H1 (cell line): ENCODE results near the gene COX6A2. TPM values are rescaled to one million over a fixed set of nuclear protein-coding genes. Genes with fewer than 3 reads are reported as not detected.

Source experiments
- CTCF ChIA-PET: fragments of 300-600 bp; sonication (Branson Sonifier 250); formaldehyde crosslinking; loops from one replicate; lab custom pipeline; 2021; ENCODE audit not compliant: partially characterized antibody; lab: Charles Lee
- POLR2A ChIA-PET: fragments of 300-600 bp; sonication (Branson Sonifier 250); formaldehyde crosslinking; loops from one replicate; lab custom pipeline; 2021; ENCODE audit warnings: inconsistent platforms; ENCODE audit not compliant: partially characterized antibody; lab: Charles Lee
- DNase-seq, 2 experiments: peaks; one replicate each; pipeline versions ENCODE4 v3.0.0 to v3.0.0-alpha.2; 2010 to 2022; ENCODE audit warnings: low spot score in 2 of 2, low read depth in 1 of 2, mixed read lengths in 1 of 2
- FAIRE-seq: peaks from 2 replicates; lab custom pipeline; 2011; peaks lifted over from hg19 to GRCh38; lab: Jason Lieb, UNC
- H2AFZ ChIP-seq: 2 replicates; pipeline ENCODE4 v1.8.1; 2012; ENCODE audit warnings: low read length, inconsistent platforms
- H2AK5ac ChIP-seq: 2 replicates; pipeline ENCODE4 v1.6.1; 2013; ENCODE audit warnings: low read depth, low read length
- H2BK120ac ChIP-seq: replicated peaks from 2 replicates; pipeline ENCODE3; 2013; ENCODE audit warnings: low read depth, low read length, inconsistent platforms
- H2BK12ac ChIP-seq: 2 replicates; pipeline ENCODE4 v1.6.1; 2013; ENCODE audit warnings: low read depth, low read length
- H2BK15ac ChIP-seq: 2 replicates; pipeline ENCODE4 v1.6.1; 2013; ENCODE audit warnings: low read length
- H2BK20ac ChIP-seq: 2 replicates; pipeline ENCODE4 v1.6.1; 2013; ENCODE audit warnings: low read length
- H2BK5ac ChIP-seq: 2 replicates; pipeline ENCODE4 v1.6.1; 2013; ENCODE audit warnings: low read depth, low read length
- H3K14ac ChIP-seq: 2 replicates; pipeline ENCODE4 v1.6.1; 2013; ENCODE audit warnings: inconsistent platforms; ENCODE audit not compliant: insufficient read length
- H3K18ac ChIP-seq: 2 replicates; pipeline ENCODE4 v1.6.1; 2013; ENCODE audit warnings: low read length; ENCODE audit errors: extremely low read depth
- H3K23ac ChIP-seq: 2 replicates; pipeline ENCODE4 v1.6.1; 2013; ENCODE audit warnings: inconsistent platforms; ENCODE audit not compliant: insufficient read length
- H3K23me2 ChIP-seq: 2 replicates; pipeline ENCODE4 v1.6.1; 2013; ENCODE audit warnings: low read depth, low read length
- H3K27ac ChIP-seq: 2 replicates; pipeline ENCODE4 v1.6.1; 2011; ENCODE audit warnings: low read depth, low read length, inconsistent platforms
- H3K27me3 ChIP-seq, 4 experiments: replicated peaks in 1 of 4; 1 replicate in 1 of 4; 2 replicates in 3 of 4; pipeline versions ENCODE4 v1.6.1 to v1.8.1; 2011 to 2013; ENCODE audit warnings: low read length in 3 of 4, mild to moderate bottlenecking in 3 of 4, inconsistent platforms in 2 of 4, mixed read lengths in 2 of 4, moderate library complexity in 1 of 4; ENCODE audit not compliant: control insufficient read depth in 3 of 4, insufficient read depth in 3 of 4; ENCODE audit errors: extremely low read depth in 1 of 4
- H3K36me3 ChIP-seq, 4 experiments: 2 replicates each; pipeline versions ENCODE4 v1.6.1 to v1.8.1; 2011 to 2013; ENCODE audit warnings: mild to moderate bottlenecking in 4 of 4, low read length in 3 of 4, moderate library complexity in 2 of 4, control low read depth in 1 of 4, inconsistent platforms in 1 of 4; ENCODE audit not compliant: insufficient read depth in 4 of 4, control insufficient read depth in 2 of 4
- H3K4ac ChIP-seq: replicated peaks from 2 replicates; pipeline ENCODE3; 2013; ENCODE audit warnings: low read length, low read depth, mixed read lengths, inconsistent platforms; ENCODE audit not compliant: insufficient read length
- H3K4me1 ChIP-seq, 4 experiments: replicated peaks in 1 of 4; 1 replicate in 1 of 4; 2 replicates in 3 of 4; pipeline versions ENCODE4 v1.6.1 to v1.8.1; 2011 to 2013; ENCODE audit warnings: low read length in 3 of 4, inconsistent platforms in 2 of 4, mixed read lengths in 1 of 4; ENCODE audit not compliant: insufficient read depth in 4 of 4, control insufficient read depth in 3 of 4
- H3K4me2 ChIP-seq, 2 experiments: 2 replicates each; pipeline versions ENCODE4 v1.6.1 to v1.8.1; 2011 to 2013; ENCODE audit warnings: low read depth in 2 of 2, low read length in 2 of 2, control low read depth in 1 of 2, inconsistent platforms in 1 of 2, mild to moderate bottlenecking in 1 of 2; ENCODE audit not compliant: insufficient read depth in 1 of 2
- H3K4me3 ChIP-seq, 4 experiments: fragments of 200-600, 300-600 bp in 1 of 4; sonication (generic), shearing (Covaris generic), sonication (Bioruptor Twin) in 1 of 4; 2 replicates each; pipeline versions ENCODE4 v1.5.1 to v1.8.1; 2011 to 2016; ENCODE audit warnings: low read length in 4 of 4, low read depth in 3 of 4, control low read depth in 2 of 4, inconsistent platforms in 2 of 4, mild to moderate bottlenecking in 2 of 4, mixed read lengths in 1 of 4, moderate library complexity in 1 of 4; ENCODE audit not compliant: insufficient read depth in 2 of 4; ENCODE audit errors: extremely low read depth in 1 of 4
- H3K56ac ChIP-seq: replicated peaks from 2 replicates; pipeline ENCODE3; 2013; ENCODE audit warnings: low read depth, mild to moderate bottlenecking, mixed read lengths, low read length, inconsistent platforms; ENCODE audit not compliant: insufficient read length
- H3K79me1 ChIP-seq: 2 replicates; pipeline ENCODE4 v1.6.1; 2013; ENCODE audit warnings: low read depth, low read length, control low read depth
- H3K79me2 ChIP-seq, 2 experiments: 2 replicates each; pipeline versions ENCODE4 v1.6.1 to v1.8.1; 2012 to 2013; ENCODE audit warnings: low read length in 2 of 2, mild to moderate bottlenecking in 2 of 2, inconsistent platforms in 1 of 2; ENCODE audit not compliant: insufficient read depth in 2 of 2, control insufficient read depth in 1 of 2
- H3K9ac ChIP-seq, 4 experiments: replicated peaks in 1 of 4; 1 replicate in 1 of 4; 2 replicates in 3 of 4; pipeline versions ENCODE4 v1.6.1 to v1.8.1; 2011 to 2013; ENCODE audit warnings: low read depth in 3 of 4, low read length in 3 of 4, control low read depth in 2 of 4, mild to moderate bottlenecking in 2 of 4, moderate library complexity in 2 of 4, inconsistent platforms in 1 of 4; ENCODE audit errors: extremely low read depth in 1 of 4
- H3K9me3 ChIP-seq, 2 experiments: 2 replicates each; pipeline versions ENCODE4 v1.6.1 to v1.8.1; 2012 to 2013; ENCODE audit warnings: mild to moderate bottlenecking in 2 of 2, moderate library complexity in 2 of 2, control low read depth in 1 of 2, inconsistent platforms in 1 of 2, low read depth in 1 of 2, low read length in 1 of 2, mixed read lengths in 1 of 2; ENCODE audit not compliant: insufficient read depth in 2 of 2
- H4K20me1 ChIP-seq, 2 experiments: replicated peaks in 1 of 2; 2 replicates each; pipeline versions ENCODE3 to v1.8.1; 2011 to 2013; ENCODE audit warnings: inconsistent platforms in 2 of 2, low read length in 2 of 2, mild to moderate bottlenecking in 1 of 2; ENCODE audit not compliant: insufficient read depth in 2 of 2, control insufficient read depth in 1 of 2
- H4K5ac ChIP-seq: 2 replicates; pipeline ENCODE4 v1.6.1; 2013; ENCODE audit warnings: low read length, low read depth, mixed read lengths, inconsistent platforms; ENCODE audit not compliant: insufficient read length
- H4K8ac ChIP-seq: 2 replicates; pipeline ENCODE4 v1.8.0; 2013; ENCODE audit warnings: mild to moderate bottlenecking, moderate library complexity, low read length, inconsistent platforms; ENCODE audit not compliant: insufficient read depth; ENCODE audit errors: extremely low read depth
- H4K91ac ChIP-seq: replicated peaks from 2 replicates; pipeline ENCODE3; 2013; ENCODE audit warnings: low read length, mixed read lengths, inconsistent platforms; ENCODE audit not compliant: insufficient read length
- CBX5 ChIP-seq: fragments of 300-800, 300-1000 bp; sonication (generic); IDR thresholded peaks from 2 replicates; pipeline ENCODE4 v1.7.1; 2016; ENCODE audit warnings: antibody characterized with exemption, low read length, low read depth
- CEBPB ChIP-seq: IDR thresholded peaks from 2 replicates; pipeline ENCODE4 v1.6.1; 2012; ENCODE audit warnings: low read depth, low read length
- HDAC2 ChIP-seq, 2 experiments: fragments of 300-600 bp in 1 of 2; sonication (generic) in 1 of 2; IDR thresholded peaks; 2 replicates each; pipeline ENCODE4 v1.6.1; 2011 to 2012; ENCODE audit warnings: low read depth in 2 of 2, low read length in 2 of 2, mild to moderate bottlenecking in 2 of 2, moderate library complexity in 2 of 2, borderline replicate concordance in 1 of 2, inconsistent platforms in 1 of 2
- MAFK ChIP-seq: IDR thresholded peaks from 2 replicates; pipeline ENCODE4 v1.6.1; 2012; ENCODE audit warnings: low read depth, mild to moderate bottlenecking, improper control_type of control experiment, low read length
- RBBP5 ChIP-seq: IDR thresholded peaks from 2 replicates; pipeline ENCODE4 v1.7.1; 2012; ENCODE audit warnings: low read depth, mild to moderate bottlenecking, inconsistent platforms, low read length, moderate library complexity, borderline replicate concordance
- RNF2 ChIP-seq: fragments of 200-900, 300-1000 bp; sonication (generic); IDR thresholded peaks from 2 replicates; pipeline ENCODE4 v1.7.1; 2016; ENCODE audit warnings: borderline replicate concordance, low read depth, mild to moderate bottlenecking, antibody characterized with exemption, low read length; ENCODE audit not compliant: poor library complexity, severe bottlenecking; ENCODE audit errors: missing control alignments
- SP4 ChIP-seq: IDR thresholded peaks from 2 replicates; pipeline ENCODE4 v1.6.1; 2012; ENCODE audit warnings: low read length, inconsistent platforms
- whole genome bisulfite sequencing, 2 experiments: shearing (Covaris generic) in 1 of 2; methylation state at CpG; one replicate each; pipeline versions ENCODE4 v1.1.6 to v1.1.7; 2013 to 2015; ENCODE audit warnings: low lambda C conversion rate in 2 of 2, mixed read lengths in 2 of 2, inconsistent platforms in 1 of 2, low coverage in 1 of 2, missing lambda C conversion rate in 1 of 2; ENCODE audit not compliant: insufficient replicate concordance in 2 of 2, insufficient coverage in 1 of 2, insufficient read length in 1 of 2; ENCODE audit errors: extremely low coverage in 1 of 2, missing lambda C conversion rate in 1 of 2; 5-methylcytosine and 5-hydroxymethylcytosine counted together
- polyA plus RNA-seq, 7 experiments: library from polyadenylated mRNA; depleted of rRNA in 3 of 7; stranded (reverse) in 5 of 7; unstranded in 2 of 7; fragments of >200 nt in 5 of 7; fragments of 200-250 nt in 2 of 7; gene quantifications; 1 replicate in 5 of 7; 2 replicates in 1 of 7; 4 replicates in 1 of 7; pipeline versions ENCODE4 v1.2.1 to v1.2.3, GENCODE V29; 2011 to 2013; ENCODE audit warnings: missing spikeins in 2 of 7, mixed read lengths in 2 of 7
- total RNA-seq: library from RNA; stranded (reverse); fragmentation: NEBNext Ultra II Directional; extraction: Animal tissue kit (Norgen Biotek cat#: 25700); gene quantifications from 2 replicates; pipeline ENCODE4 v1.2.1, GENCODE V29; 2021

Gene COX6A2
- total and polyA plus RNA-seq, 2 of the 8 experiments (the other 6 are each of a cell fraction or from before 2014, with no cell fraction given): 0.79 TPM; not detected in 1

- Histone ChIP-seq H3K27ac (no peak overlapping the region), H3K18ac (peak overlapping the region; percentile 48; the same call in 1 of the 2 replicates), H3K79me2 (peaks cover 0 to 28% of the 10 kb centered on the region in 2 experiments; a peak in 2 of 4 replicates), H3K9me3 (no peaks in the 10 kb centered on the region), H3K4ac (no peak overlapping the region), H2AK5ac (no peak overlapping the region), H3K36me3 (no peaks in the 10 kb centered on the region), H4K91ac (no peak overlapping the region)
- no peak for FAIRE-seq
- no peak for TF ChIP-seq SP4
- TF ChIP-seq MAFK: peak; percentile 70
- no peak for TF ChIP-seq CBX5
- no peak for TF ChIP-seq RNF2
- no peak for TF ChIP-seq RBBP5
- TF ChIP-seq HDAC2 (IDR thresholded peaks at IDR 0.05; ENCODE audit: borderline replicate concordance in 1 of 2, low read depth in 2 of 2, low read length in 2 of 2): no peak
- no peak for TF ChIP-seq CEBPB
- TF ChIP-seq, all 59 proteins: peak for 1
- H4K5ac ChIP-seq: no peak overlapping the region
- no peak overlapping the region for H3K23ac ChIP-seq
- peaks cover 14 to 30% of the 10 kb centered on the region in 2 experiments for H4K20me1 ChIP-seq
- H3K27me3 ChIP-seq: no peaks in the 10 kb centered on the region
- peak overlapping the region; percentile 9 to 27; a peak in 1 of 4 replicates for H3K4me2 ChIP-seq
- peaks cover 6% of the 10 kb centered on the region; the same call in 1 of the 2 replicates for H3K23me2 ChIP-seq
- H3K4me3 ChIP-seq: no peak overlapping the region
- H2BK15ac ChIP-seq: 0 out of 2 replicates have a peak overlapping the region, but pooled peaks have one; percentile 90
- POLR2A ChIA-PET: interaction anchor here (0.6 to 1.3 kb wide), 4 partner anchors 186 to 1650 kb away, joined by 3 read pairs; partner anchors contain the start of gene ZNF267
- no peak overlapping the region for H2BK120ac ChIP-seq
- H2AFZ ChIP-seq: no peak overlapping the region
- H3K79me1 ChIP-seq: peaks cover 8% of the 10 kb centered on the region
- peak overlapping the region; percentile 79 for H2BK5ac ChIP-seq
- WGBS, 2 experiments: 68% methylated on average over 19 of the region's 20 CpGs; no CpG with 5 or more reads in 1 of the 2 experiments
- CTCF ChIA-PET: interaction anchor here (0.6 to 2.8 kb wide), 6 partner anchors 7 to 500 kb away, joined by 3 to 32 read pairs (median 3); partner anchors contain the start of gene ZNF843
- no peak overlapping the region for H3K56ac ChIP-seq
- peak overlapping the region; percentile 56; the same call in 1 of the 2 replicates for H2BK12ac ChIP-seq
- no peak overlapping the region for H3K9ac ChIP-seq
- no peak overlapping the region for H3K14ac ChIP-seq
- H3K4me1 ChIP-seq: peaks cover 8 to 31% (median 16%) of the 10 kb centered on the region in 4 experiments
- 0 out of 2 replicates have a peak overlapping the region, but pooled peaks have one; percentile 21 for H2BK20ac ChIP-seq
- H4K8ac ChIP-seq: no peak overlapping the region
- DNase-seq: no peak
These were observed 25.4 kb upstream of the COX6A2 start for GRCh38 chr16:31453255-31454204.
